Measurements from ENCODE around the gene PSAP. TPM values are rescaled to one million over a fixed set of nuclear protein-coding genes. Genes with fewer than 3 reads are reported as not detected.

Gene PSAP
- total and polyA plus RNA-seq, 2 experiments from 2014 or later: 151 to 391 TPM

DNA sequence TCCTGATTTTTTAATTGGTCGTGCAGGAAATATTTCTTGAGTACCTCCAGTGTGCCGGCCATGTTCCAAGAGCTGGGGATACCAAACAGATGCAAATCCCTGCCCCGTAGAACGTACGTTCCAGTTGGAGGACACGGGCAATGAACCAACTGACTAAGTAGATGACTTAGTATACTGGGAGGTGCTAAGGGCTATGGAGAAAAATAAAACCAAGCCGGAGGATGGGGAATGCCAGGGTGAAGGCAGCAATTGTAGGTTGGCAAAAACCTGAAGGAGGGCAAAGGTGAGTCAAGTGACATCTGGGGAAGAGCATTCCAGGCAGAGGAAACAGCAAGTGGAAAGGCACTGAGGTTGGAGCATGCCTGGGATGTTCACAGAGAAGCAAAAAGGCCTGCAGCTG is 70.9 kb downstream of the PSAP start:
- Histone ChIP-seq H3K4me1 (ENCODE audit: insufficient read depth) (peaks cover 8% of the 10 kb centered on the region), H2AFZ (no peak overlapping the region), H3K27me3 (ENCODE audit: insufficient read depth) (no peaks in the 10 kb centered on the region), H3K4me2 (no peak overlapping the region), H3K4me3 (no peak overlapping the region), H3K9me2 (ENCODE audit: insufficient read depth) (no peaks in the 10 kb centered on the region), H3K27ac (ENCODE audit: low read depth) (no peak overlapping the region), H3F3A (replicated peaks; ENCODE audit: low read depth) (no peaks in the 10 kb centered on the region), H3K36me3 (ENCODE audit: insufficient read depth) (no peaks in the 10 kb centered on the region), H4K20me1 (replicated peaks; ENCODE audit: insufficient read depth) (no peaks in the 10 kb centered on the region), H3K79me2 (replicated peaks; ENCODE audit: insufficient read depth) (no peaks in the 10 kb centered on the region)
- Mint-ChIP-seq H3K27me3 (ENCODE audit: insufficient read depth, low read depth, poor library complexity) (peaks cover 11% of the 10 kb centered on the region), H3K4me3 (no peak overlapping the region), H3K9me3 (0 out of 3 replicates have a peak, but pooled peaks cover 2% of the 10 kb centered on the region), H3K4me1 (peaks cover 21% of the 10 kb centered on the region), H3K27ac (no peak overlapping the region), H3K36me3 (ENCODE audit: low read depth) (no peaks in the 10 kb centered on the region)
- no peak for TF ChIP-seq CREB1 (CRISPR knock-in tag; IDR thresholded peaks at IDR 0.05; ENCODE audit: low read depth)
- TF ChIP-seq, protein P1, sequence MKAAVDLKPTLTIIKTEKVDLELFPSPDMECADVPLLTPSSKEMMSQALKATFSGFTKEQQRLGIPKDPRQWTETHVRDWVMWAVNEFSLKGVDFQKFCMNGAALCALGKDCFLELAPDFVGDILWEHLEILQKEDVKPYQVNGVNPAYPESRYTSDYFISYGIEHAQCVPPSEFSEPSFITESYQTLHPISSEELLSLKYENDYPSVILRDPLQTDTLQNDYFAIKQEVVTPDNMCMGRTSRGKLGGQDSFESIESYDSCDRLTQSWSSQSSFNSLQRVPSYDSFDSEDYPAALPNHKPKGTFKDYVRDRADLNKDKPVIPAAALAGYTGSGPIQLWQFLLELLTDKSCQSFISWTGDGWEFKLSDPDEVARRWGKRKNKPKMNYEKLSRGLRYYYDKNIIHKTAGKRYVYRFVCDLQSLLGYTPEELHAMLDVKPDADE (IDR thresholded peaks at IDR 0.05): no peak
- no peak for TF ChIP-seq EZH2 (IDR thresholded peaks at IDR 0.05; ENCODE audit: low read depth, unreplicated experiment)
- TF ChIP-seq, protein P2, sequence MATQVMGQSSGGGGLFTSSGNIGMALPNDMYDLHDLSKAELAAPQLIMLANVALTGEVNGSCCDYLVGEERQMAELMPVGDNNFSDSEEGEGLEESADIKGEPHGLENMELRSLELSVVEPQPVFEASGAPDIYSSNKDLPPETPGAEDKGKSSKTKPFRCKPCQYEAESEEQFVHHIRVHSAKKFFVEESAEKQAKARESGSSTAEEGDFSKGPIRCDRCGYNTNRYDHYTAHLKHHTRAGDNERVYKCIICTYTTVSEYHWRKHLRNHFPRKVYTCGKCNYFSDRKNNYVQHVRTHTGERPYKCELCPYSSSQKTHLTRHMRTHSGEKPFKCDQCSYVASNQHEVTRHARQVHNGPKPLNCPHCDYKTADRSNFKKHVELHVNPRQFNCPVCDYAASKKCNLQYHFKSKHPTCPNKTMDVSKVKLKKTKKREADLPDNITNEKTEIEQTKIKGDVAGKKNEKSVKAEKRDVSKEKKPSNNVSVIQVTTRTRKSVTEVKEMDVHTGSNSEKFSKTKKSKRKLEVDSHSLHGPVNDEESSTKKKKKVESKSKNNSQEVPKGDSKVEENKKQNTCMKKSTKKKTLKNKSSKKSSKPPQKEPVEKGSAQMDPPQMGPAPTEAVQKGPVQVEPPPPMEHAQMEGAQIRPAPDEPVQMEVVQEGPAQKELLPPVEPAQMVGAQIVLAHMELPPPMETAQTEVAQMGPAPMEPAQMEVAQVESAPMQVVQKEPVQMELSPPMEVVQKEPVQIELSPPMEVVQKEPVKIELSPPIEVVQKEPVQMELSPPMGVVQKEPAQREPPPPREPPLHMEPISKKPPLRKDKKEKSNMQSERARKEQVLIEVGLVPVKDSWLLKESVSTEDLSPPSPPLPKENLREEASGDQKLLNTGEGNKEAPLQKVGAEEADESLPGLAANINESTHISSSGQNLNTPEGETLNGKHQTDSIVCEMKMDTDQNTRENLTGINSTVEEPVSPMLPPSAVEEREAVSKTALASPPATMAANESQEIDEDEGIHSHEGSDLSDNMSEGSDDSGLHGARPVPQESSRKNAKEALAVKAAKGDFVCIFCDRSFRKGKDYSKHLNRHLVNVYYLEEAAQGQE (IDR thresholded peaks at IDR 0.05; ENCODE audit: unreplicated experiment): no peak
- TF ChIP-seq JUNB (IDR thresholded peaks at IDR 0.05; ENCODE audit: unreplicated experiment): no peak
- TF ChIP-seq, protein P3, sequence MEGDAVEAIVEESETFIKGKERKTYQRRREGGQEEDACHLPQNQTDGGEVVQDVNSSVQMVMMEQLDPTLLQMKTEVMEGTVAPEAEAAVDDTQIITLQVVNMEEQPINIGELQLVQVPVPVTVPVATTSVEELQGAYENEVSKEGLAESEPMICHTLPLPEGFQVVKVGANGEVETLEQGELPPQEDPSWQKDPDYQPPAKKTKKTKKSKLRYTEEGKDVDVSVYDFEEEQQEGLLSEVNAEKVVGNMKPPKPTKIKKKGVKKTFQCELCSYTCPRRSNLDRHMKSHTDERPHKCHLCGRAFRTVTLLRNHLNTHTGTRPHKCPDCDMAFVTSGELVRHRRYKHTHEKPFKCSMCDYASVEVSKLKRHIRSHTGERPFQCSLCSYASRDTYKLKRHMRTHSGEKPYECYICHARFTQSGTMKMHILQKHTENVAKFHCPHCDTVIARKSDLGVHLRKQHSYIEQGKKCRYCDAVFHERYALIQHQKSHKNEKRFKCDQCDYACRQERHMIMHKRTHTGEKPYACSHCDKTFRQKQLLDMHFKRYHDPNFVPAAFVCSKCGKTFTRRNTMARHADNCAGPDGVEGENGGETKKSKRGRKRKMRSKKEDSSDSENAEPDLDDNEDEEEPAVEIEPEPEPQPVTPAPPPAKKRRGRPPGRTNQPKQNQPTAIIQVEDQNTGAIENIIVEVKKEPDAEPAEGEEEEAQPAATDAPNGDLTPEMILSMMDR (conservative IDR thresholded peaks at IDR 0.05; ENCODE audit: low read depth in 2 of 2): no peak
- ATAC-seq (no peak), DNase-seq (ENCODE audit: low spot score) (no peak)

DNA sequence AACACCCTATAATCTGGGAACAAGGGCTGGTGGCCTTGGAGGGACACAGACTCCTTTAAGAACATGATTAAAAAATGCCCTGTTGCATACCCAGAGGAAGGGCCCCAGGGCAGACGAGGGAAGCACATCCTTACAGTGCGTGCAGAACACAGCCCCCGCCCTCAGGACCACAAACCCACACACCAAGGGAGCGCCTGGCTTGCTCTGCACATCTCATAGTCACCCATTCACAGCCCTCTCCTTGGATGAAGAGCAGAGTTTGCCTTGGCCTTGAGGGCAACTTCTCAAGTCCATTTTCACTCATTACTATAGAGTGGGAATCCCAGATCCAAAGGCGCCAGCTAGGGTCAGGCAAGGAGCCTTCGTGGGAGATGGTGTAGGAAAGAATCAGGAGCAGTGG is 71.4 kb downstream of the PSAP start:
- H3K36me3 ChIP-seq (ENCODE audit: insufficient read depth): no peaks in the 10 kb centered on the region
- H3K27me3 ChIP-seq (ENCODE audit: insufficient read depth): no peaks in the 10 kb centered on the region
- Mint-ChIP-seq H3K27ac (no peak overlapping the region), H3K4me1 (peaks cover 21% of the 10 kb centered on the region), H3K27me3 (ENCODE audit: insufficient read depth, low read depth, poor library complexity) (peaks cover 11% of the 10 kb centered on the region), H3K4me3 (no peak overlapping the region), H3K36me3 (ENCODE audit: low read depth) (no peaks in the 10 kb centered on the region), H3K9me3 (0 out of 3 replicates have a peak, but pooled peaks cover 2% of the 10 kb centered on the region)
- ATAC-seq (no peak), DNase-seq (ENCODE audit: low spot score) (no peak)
- H3F3A ChIP-seq (replicated peaks; ENCODE audit: low read depth): no peaks in the 10 kb centered on the region
- H3K27ac ChIP-seq (ENCODE audit: low read depth): no peak overlapping the region
- no peaks in the 10 kb centered on the region for H3K79me2 ChIP-seq (replicated peaks; ENCODE audit: insufficient read depth)
- H3K9me2 ChIP-seq (ENCODE audit: insufficient read depth): no peaks in the 10 kb centered on the region
- H2AFZ ChIP-seq: no peak overlapping the region
- H4K20me1 ChIP-seq (replicated peaks; ENCODE audit: insufficient read depth): no peaks in the 10 kb centered on the region
- H3K4me1 ChIP-seq (ENCODE audit: insufficient read depth): peaks cover 8% of the 10 kb centered on the region
- H3K4me2 ChIP-seq: no peak overlapping the region
- H3K4me3 ChIP-seq: no peak overlapping the region
- TF ChIP-seq JUNB (IDR thresholded peaks at IDR 0.05; ENCODE audit: unreplicated experiment): no peak
- TF ChIP-seq STAT1 (IDR thresholded peaks at IDR 0.05; ENCODE audit: unreplicated experiment): no peak
- TF ChIP-seq EZH2 (IDR thresholded peaks at IDR 0.05; ENCODE audit: low read depth, unreplicated experiment): no peak
- TF ChIP-seq POLR2AphosphoS5 (IDR thresholded peaks at IDR 0.05; ENCODE audit: low read depth): no peak
- TF ChIP-seq, protein P1 (IDR thresholded peaks at IDR 0.05): no peak
- no peak for TF ChIP-seq ZNF114 (CRISPR knock-in tag; IDR thresholded peaks at IDR 0.05)
- TF ChIP-seq, protein P2 (IDR thresholded peaks at IDR 0.05; ENCODE audit: unreplicated experiment): no peak
- TF ChIP-seq EZH2phosphoT487 (IDR thresholded peaks at IDR 0.05; ENCODE audit: unreplicated experiment): no peak
- TF ChIP-seq, protein P3 (conservative IDR thresholded peaks at IDR 0.05; ENCODE audit: low read depth in 2 of 2): no peak
